Measurements from ENCODE around the gene NPR1. TPM values are rescaled to one million over a fixed set of nuclear protein-coding genes. Genes with fewer than 3 reads are reported as not detected.

NPR1 gene
- polyA plus RNA-seq, 1 donor from 2014 or later = 0.45 TPM

DNA sequence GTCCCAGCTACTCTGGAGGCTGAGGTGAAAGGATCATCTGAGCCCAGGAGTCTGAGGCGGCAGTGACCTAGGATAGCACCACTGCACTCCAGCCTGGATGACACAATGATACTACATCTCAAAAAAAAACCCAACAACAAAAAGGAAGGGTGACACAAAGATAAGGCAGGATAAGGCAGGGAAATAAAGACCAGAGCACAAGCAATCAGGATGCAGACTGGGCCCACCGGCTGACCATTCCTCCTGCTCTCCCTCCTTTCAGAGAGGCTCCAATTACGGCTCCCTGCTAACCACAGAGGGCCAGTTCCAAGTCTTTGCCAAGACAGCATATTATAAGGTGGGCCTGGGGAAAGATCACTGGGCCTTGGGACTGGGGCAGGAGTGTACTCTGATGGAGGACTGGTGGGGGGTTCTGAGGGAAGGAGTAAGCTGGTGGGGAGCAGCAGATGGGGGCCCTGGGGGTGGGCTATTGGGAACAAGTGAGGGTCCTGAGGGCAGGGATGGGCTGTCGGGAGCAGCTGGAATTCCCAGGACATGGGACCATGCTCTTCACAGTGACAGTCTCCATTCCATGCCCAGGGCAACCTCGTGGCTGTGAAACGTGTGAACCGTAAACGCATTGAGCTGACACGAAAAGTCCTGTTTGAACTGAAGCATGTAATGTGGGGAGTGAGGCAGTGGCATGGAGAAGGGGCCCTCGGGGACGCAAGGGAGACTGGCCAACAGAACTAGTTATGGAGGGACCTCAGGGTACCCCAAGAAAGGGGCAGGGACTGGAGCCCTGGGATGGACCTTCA is 7.3 kb downstream of the NPR1 start:
- Histone ChIP-seq H3K9ac (ENCODE audit: low read length) (no peak overlapping the region), H3F3A (ENCODE audit: insufficient read depth, low read length, poor library complexity, severe bottlenecking) (no peaks in the 10 kb centered on the region), H3K27me3 (ENCODE audit: insufficient read depth, low read depth, low read length) (peaks cover 13% of the 10 kb centered on the region), H3K79me2 (replicated peaks; ENCODE audit: insufficient read depth, low read length) (no peaks in the 10 kb centered on the region), H3K4me3 (ENCODE audit: low read length) (no peak overlapping the region), H3K9me3 (ENCODE audit: low read length) (no peaks in the 10 kb centered on the region), H3K9me2 (ENCODE audit: insufficient read depth, low read length) (no peaks in the 10 kb centered on the region), H4K20me1 (ENCODE audit: insufficient read depth) (no peaks in the 10 kb centered on the region), H2AFZ (ENCODE audit: low read depth, low read length) (no peak overlapping the region), H3K36me3 (ENCODE audit: insufficient read depth, low read length) (no peaks in the 10 kb centered on the region), H3K27ac (ENCODE audit: low read length) (no peak overlapping the region), H3K4me2 (ENCODE audit: low read length) (no peak overlapping the region)
- no peak for TF ChIP-seq POLR2AphosphoS5 (IDR thresholded peaks at IDR 0.05)

GRCh38 chr1:153687346-153688125 is 9.0 kb downstream of the NPR1 start:
- TF ChIP-seq MXI1 (conservative IDR thresholded peaks at IDR 0.05; ENCODE audit: poor library complexity, severe bottlenecking) (no peak), EZH2 (IDR thresholded peaks at IDR 0.05; ENCODE audit: borderline replicate concordance, insufficient read depth, low read length, poor library complexity, severe bottlenecking) (no peak), TAF1 (IDR thresholded peaks at IDR 0.05; ENCODE audit: low read depth) (no peak), SMC3 (conservative IDR thresholded peaks at IDR 0.05; ENCODE audit: poor library complexity) (no peak), RAD21 (conservative IDR thresholded peaks at IDR 0.05) (no peak), EP300 (conservative IDR thresholded peaks at IDR 0.05; ENCODE audit: poor library complexity, severe bottlenecking) (no peak), POLR2AphosphoS5 (IDR thresholded peaks at IDR 0.05) (no peak), REST (IDR thresholded peaks at IDR 0.05; ENCODE audit: borderline replicate concordance) (no peak)
- TF ChIP-seq, protein P1, sequence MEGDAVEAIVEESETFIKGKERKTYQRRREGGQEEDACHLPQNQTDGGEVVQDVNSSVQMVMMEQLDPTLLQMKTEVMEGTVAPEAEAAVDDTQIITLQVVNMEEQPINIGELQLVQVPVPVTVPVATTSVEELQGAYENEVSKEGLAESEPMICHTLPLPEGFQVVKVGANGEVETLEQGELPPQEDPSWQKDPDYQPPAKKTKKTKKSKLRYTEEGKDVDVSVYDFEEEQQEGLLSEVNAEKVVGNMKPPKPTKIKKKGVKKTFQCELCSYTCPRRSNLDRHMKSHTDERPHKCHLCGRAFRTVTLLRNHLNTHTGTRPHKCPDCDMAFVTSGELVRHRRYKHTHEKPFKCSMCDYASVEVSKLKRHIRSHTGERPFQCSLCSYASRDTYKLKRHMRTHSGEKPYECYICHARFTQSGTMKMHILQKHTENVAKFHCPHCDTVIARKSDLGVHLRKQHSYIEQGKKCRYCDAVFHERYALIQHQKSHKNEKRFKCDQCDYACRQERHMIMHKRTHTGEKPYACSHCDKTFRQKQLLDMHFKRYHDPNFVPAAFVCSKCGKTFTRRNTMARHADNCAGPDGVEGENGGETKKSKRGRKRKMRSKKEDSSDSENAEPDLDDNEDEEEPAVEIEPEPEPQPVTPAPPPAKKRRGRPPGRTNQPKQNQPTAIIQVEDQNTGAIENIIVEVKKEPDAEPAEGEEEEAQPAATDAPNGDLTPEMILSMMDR (IDR thresholded peaks at IDR 0.05; ENCODE audit: poor library complexity, severe bottlenecking) = no peak
- Histone ChIP-seq H3K27ac (ENCODE audit: low read length) (no peak overlapping the region), H3K36me3 (ENCODE audit: insufficient read depth, low read length) (no peaks in the 10 kb centered on the region), H2AFZ (ENCODE audit: low read depth, low read length) (no peak overlapping the region), H3K4me3 (ENCODE audit: low read length) (no peak overlapping the region), H3K9me3 (ENCODE audit: low read length) (no peaks in the 10 kb centered on the region), H3K9me2 (ENCODE audit: insufficient read depth, low read length) (no peaks in the 10 kb centered on the region), H4K20me1 (ENCODE audit: insufficient read depth) (no peaks in the 10 kb centered on the region), H3K9ac (ENCODE audit: low read length) (no peak overlapping the region), H3K27me3 (ENCODE audit: insufficient read depth, low read depth, low read length) (no peaks in the 10 kb centered on the region), H3K79me2 (replicated peaks; ENCODE audit: insufficient read depth, low read length) (no peaks in the 10 kb centered on the region), H3F3A (ENCODE audit: insufficient read depth, low read length, poor library complexity, severe bottlenecking) (no peaks in the 10 kb centered on the region), H3K4me2 (ENCODE audit: low read length) (no peak overlapping the region)

All from neural cell (in vitro differentiated cells).